GM21529 (cell line): Measurements from ENCODE around the gene SCARF2.
"Not testable (repeated sequence)": the region's sequence is repeated elsewhere in the genome, so short reads cannot be mapped to it uniquely, and the experiment has no call there.

Experiments
- ATAC-seq: cut with Tn5 transposase; IDR thresholded peaks from one replicate; pipeline ENCODE4 v1.9.1; 2021; ENCODE audit not compliant: unreplicated experiment

SCARF2 gene

DNA sequence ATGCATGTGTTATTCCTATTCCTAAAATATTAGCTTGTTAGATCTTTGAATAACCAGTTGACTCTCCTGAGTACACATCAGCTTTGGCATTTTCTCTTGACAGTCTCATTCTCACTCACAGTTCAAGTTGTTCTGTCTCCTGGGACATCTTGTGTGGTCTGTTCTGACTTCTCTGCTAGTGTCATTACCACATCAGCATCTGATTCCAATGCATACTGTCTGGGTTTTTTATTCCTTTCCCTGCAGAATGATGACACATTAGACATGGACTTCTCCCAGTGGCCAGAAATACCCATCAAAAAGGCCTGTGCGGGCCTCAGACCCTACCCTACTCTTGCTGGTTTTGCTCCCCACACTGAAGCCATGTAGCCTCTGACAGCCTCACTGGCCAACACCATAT is 41.0 kb downstream of the SCARF2 start:
- no peak for ATAC-seq

DNA sequence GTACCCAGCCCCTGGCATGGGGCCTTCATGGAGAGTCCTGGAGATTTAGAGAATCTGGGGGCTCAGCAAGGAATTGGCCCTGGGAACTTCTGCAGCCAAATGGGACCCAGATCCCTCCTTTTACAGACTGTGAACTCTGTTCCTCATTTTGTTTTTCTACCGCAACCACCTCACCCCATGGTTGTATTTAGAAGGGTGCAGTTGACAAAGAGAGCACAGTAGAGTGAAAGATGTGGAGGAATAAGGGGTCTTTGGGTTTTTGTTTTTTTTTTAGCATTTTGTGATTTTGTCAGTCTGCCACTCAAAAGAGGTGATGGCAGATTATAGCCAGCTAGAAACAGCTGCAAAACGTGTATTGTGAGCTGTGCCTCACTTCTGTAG is 41.7 kb downstream of the SCARF2 start:
- no peak for ATAC-seq

DNA sequence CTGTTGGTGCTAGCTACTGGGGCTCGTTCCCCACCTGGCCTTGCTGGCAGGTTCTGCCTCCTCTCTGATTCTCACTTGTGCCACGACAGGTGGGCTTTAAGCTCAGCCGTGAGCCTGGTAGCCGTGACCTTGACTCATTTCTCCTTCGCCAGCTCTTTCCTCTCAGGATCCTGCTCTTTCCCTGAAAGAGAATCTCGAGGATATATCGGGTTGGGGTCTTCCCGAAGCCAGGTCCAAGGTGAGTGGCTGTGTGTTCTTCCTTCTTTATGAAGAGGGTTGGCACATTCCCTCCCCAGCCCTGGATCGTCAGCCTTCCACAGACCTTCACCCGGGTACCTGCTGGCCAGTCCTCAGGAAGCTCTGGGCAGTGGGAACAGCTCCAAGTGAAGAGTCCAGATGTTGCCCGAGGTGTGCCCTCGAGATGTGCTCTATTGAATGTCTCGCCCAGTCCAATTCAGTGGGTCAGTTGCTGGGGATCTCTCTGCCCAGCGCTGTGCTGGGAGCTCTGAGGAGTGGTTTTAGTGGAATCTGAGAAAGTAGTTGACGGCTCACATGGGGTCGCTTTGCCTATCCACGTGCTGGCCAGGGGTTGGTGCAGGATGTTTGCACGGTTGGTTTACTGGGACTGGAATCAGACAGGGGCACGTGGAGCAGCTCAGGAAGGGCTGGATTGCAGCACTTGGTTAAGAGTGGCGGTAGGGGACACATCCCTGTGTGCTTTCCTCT is 42.3 kb downstream of the SCARF2 start:
- ATAC-seq = no peak

DNA sequence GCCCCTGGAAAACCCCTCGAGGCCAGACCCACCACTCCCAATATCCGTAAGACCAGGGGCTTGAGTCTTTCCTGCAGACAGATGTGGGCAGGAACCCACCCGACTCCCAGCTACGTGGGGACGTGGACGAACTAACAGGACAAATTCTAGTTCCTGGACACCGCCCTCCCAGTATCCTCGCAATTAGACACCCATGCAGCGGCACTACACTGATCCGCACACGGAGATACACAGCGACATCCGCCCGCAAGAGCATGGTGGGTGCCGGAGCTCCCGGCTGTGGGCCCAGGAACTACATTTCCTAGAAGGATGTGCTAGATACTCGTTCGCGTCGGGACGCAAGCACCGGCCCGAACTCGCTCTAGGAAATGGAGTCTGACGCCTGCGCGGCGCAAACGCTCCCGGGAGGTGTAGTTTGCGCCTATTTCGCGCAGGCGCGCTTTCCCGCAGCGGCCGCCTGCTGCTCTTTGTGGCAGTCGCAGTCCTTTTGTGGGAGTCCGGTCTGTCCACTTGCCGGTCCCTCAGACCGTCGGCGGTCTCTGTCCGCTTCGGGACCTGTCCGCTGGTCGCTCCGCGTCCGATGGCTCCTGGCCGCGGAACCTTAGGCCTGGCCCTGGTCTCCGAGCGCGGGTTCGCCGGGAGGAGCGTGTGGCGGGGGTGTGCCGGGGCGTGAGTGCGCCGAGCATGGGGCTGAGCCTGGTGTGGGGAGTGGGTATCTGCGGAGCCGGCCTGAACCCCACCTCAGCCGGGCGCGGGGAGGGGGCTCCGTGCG is 43.7 kb downstream of the SCARF2 start, which contains the start of gene ZNF74:
TSS of gene ZNF74 (plus strand) at position 447 of the 772 bp plus-strand sequence. CDS start 478 bp downstream, outside the sequence.
- peak; percentile 73 for ATAC-seq

DNA sequence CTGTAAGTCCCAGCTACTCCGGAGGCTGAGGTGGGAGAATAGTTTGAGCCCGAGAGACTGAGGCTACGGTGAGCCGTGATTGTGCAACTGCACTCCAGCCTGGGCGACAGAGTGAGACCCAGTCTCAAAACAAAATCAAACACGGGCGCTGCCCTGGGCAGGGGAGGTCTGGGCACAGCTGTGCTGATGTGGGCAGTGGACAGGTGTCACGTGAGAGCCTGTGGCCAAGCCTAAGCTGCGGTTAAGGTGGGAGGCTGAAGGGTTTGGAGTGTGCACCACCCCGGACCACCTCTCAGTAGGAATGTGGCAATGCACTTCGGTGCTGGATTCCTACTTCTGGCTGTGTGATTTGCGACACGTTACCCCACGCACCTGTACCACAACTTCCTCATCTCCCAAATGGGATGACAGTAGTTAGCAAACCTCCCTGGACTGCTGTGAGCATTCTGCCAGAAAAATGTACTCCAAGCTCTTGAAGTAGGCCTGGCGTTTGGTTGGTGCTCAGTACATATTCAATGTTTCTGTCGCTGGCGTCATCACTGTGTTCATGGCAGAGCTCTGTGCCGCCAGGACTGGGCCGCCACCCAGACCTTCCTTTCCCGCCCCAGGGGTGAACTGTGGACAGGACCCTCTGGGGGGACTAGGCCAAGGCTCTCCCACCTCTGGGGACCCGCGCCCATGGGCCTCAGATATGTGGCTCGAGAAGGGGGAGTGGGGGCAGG is 44.5 kb downstream of the SCARF2 start:
- no peak for ATAC-seq

DNA sequence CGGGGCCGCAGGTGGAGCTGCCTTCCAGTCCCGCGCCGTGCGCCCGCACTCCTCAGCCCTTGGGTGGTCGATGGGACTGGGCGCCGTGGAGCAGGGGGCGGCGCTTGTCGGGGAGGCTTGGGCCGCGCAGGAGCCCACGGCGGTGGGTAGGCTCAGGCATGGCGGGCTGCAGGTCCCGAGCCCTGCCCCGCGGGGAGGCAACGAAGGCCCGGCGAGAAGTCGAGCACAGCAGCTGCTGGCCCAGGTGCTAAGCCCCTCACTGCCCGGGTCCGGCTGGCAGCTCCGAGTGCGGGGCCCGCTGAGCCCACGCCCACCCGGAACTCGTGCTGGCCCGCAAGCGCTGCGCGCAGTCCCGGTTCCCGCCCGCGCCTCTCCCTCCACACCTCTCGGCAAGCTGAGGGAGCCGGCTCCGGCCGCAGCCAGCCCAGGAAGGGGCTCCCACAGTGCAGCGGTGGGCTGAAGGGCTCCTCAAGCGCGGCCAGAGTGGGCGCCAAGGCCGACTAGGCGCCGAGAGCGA is 45.2 kb downstream of the SCARF2 start:
- not testable (repeated sequence) for ATAC-seq

DNA sequence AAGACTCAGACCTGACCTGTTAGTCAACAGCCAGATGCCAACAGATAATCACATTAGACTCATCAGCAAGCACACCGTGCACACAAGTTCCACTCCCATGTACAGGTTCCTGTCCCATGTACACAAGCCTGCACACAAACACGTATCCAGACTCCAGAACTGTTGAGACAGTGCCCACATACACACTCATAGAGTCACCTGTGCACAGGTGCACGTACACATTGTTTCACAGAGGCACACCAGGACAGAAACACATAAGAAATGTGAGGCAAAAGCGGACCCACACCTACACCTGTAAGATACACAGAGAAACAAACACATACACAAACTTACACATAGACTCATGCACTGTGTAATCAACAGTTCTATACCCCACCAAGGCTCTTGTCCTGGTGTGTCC is 46.4 kb downstream of the SCARF2 start:
- no peak for ATAC-seq

DNA sequence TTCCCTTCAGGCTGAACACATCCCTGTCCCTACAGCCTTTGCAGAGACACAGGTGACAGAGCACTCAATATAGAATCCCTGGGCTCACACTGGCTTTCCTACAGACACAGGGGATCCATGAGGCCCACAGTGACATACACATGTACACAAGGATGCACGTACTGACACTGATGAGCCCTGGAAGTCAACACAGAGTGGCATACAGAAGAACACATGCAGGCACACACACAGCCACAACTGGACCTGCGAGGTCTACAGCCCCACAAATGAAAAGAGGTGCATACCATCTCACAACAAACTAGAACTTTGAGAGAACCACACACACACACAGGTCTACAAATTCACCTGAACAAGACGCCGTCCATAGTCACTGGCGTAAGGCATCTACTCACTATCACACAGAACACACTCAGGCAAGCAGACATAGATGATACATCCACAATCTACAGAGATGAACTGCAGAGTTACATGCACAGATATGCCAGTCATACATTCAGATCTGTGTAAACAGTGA is 47.2 kb downstream of the SCARF2 start:
- no peak for ATAC-seq

DNA sequence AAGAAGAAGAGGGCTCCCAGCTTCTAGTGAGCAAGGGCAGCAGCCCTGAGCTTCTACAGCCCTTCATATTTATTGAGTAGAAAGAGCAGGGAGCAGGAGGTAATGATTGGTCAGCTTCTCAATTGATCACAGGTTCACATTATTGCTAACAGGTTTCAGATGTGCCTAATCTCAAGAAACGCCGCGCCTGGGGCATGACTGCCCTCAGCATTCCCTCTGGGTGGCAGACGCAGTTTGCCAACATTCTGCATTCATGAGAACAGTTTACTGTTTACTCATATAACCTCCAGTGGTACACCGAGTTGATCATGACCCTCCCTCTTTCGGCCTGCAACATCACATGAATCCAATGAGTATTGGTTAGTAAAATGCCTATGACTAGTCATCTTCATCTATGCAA is 48.3 kb downstream of the SCARF2 start:
- ATAC-seq = no peak

DNA sequence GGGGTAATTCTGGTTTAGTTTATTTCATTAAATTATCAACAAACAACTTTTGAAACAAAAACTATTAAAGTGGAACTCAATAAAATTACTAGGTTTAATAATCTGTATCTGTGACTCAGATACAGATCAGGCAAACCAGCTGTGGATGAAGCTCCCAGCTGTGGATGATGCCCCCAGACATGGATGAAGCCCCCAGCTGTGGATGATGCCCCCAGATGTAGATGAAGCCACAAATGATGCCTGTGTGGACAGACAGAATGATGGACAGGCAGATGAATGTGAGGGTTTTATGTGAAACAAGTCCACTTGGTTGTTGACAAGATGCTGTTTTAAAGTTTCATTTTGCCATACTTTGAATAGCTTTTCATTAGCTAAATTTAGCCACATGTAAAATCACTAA is 49.4 kb downstream of the SCARF2 start:
- ATAC-seq = no peak

DNA sequence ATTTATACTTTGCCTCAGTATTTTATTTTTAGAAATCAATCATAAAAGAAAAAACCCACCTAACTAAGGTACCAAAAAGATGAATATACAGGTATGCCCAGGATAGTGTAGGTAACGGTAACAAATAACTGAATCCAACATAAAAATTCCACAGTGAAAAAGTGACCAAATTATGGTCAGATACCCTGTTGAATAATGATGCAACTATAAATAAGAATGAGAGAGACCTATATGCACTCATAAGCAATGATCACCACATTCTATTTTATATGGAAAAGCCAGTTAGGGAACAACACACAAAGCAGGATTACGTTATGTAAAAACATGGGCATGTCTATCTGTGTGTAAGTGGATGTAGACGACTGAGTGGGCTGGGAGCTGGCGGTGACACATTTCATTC is 50.7 kb downstream of the SCARF2 start:
- no peak for ATAC-seq

DNA sequence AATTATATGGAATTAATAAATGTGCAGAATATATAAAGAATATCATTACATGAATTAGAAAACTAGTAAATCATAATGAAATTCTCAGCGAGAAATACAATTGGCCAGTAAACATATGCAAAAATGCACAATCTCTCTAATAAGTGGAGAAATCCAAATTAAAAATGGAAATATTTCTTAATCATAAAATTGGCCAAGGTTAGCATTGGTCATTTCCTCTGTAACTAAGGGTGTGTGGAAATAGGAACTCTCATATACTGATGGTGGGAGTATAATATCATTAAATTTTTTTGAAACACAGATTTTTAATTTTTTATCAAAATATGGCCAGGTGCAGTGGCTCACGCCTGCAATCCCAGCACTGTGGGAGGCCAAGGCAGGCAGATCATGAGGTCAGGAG is 51.3 kb downstream of the SCARF2 start:
- no peak for ATAC-seq

DNA sequence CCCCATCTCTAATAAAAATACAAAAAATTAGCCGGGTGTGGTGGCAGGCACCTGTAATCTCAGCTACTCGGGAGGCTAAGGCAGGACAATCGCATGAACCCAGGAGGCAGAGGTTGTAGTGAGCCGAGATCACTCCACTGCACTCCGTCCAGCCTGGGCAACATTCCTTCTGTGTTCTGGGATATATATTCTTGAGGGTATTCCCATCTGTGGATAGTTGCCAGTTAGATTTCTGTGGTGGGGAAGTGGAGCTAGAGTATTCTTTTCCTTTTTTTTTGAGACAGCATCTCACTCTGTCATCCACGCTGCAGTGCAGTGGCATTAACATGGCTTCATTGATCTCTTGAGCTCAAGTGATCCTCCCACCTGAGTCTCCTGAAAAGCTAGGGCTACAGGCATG is 52.8 kb downstream of the SCARF2 start:
- ATAC-seq = no peak

DNA sequence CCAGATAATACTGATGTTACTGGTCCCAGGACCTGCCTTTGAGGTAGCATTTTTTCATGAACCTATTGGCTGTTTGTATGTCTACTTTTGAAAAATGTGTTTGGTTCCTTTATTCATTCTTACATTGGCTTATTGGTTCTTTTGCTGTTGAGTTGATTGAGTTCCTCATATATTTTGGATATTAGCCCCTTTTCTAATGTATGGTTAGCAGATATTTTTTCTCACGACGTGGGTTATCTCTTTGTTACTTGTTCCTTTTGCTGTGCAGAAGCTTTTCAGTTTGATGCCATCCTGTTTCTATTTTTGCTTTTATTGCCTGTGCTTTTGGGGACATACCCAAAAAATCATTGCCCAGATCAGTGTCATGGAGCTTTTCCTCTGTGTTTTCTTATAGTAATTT is 53.5 kb downstream of the SCARF2 start:
- no peak for ATAC-seq

DNA sequence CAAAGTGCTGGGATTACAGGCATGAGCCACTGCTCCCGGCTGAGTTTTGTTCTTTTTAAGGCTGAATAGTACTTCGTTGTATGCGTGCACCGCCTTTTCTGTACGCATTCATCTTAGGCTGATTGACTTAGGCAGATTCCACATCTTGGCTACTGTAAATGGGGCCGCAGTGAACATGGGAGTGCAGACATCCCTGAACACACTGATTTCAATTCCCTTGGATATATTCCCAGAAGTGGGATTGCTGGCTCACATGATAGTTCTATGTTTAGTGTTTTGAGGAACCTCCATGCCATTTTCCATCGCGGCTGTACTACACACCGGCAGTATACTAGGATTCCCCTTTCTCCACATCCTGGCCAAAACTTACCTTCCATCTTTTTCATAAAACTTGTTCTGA is 54.1 kb downstream of the SCARF2 start:
- ATAC-seq = no peak

DNA sequence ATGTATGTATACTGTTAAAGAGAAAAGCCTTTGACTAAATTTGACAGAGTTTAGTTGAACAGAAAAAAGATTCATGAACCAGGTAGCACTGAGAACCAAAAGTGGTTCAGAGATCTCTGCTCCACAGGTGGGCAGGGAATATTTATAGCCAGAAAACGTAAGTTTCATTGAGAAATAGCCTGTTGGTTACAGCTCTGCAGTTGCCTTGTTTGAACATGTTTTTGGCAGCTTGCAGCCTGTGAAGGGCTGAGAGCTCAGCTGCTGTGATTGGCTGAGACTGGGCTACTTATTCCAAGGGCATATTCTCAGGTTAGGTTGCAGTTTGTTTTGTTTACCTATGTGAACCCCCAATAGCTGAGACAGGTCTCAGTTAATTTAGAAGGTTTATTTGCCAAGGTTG is 57.1 kb downstream of the SCARF2 start:
- no peak for ATAC-seq

DNA sequence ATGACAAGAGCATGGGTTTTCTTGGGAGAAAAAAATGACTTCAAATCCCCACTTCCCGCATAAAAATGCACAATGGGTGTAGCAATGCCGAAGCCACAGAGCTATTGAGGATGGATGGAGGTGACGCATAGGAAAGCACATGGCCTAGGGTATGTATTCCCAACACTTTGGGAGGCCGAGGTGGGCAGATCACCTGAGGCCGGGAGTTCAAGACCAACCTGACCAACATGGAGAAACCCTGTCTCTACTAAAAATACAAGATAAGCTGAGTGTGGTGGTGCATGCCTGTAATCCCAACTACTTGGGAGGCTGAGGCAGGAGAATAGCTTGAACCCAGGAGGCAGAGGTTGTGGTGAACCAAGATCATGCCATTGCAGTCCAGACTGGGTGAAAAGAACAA is 58.9 kb downstream of the SCARF2 start:
- not testable (repeated sequence) for ATAC-seq

DNA sequence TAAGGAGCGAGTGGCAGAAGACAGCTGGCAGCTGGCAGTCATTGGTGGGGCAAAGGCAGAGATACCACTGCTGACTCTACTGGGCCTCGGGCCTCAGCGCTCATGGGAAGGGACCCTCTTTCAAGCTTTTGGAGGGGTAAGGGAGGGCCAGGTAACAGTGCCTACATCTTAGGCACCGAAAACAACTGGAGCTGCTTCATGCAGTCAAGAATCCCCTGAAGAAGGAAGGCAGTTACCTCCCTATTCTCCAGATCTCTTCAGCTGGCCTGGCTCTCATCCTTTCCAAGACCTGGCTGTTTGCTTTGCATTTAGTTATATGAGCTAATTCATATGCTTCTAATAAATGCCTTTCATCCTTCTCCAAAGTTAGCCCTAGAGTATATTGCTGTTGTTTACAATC is 59.5 kb downstream of the SCARF2 start:
- ATAC-seq = no peak

DNA sequence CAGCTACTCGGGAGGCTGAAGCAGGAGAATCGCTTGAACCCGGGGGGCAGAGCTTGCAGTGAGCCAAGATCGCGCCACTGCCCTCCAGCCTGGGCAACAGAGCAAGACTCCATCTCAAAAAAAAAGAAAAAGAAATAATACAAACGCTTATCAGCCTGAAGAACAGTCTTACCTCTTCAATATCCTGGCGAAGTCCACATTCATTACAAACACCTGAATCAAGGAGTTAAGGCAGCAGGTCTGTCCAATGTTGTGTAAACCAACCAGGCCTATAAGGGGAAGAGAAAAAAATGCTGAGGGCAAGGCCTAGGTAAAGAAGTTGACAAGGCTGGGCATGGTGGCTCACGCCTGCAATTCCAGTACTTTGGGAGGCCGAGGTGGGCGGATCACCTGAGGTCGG is 60.6 kb downstream of the SCARF2 start:
- not testable (repeated sequence) for ATAC-seq

DNA sequence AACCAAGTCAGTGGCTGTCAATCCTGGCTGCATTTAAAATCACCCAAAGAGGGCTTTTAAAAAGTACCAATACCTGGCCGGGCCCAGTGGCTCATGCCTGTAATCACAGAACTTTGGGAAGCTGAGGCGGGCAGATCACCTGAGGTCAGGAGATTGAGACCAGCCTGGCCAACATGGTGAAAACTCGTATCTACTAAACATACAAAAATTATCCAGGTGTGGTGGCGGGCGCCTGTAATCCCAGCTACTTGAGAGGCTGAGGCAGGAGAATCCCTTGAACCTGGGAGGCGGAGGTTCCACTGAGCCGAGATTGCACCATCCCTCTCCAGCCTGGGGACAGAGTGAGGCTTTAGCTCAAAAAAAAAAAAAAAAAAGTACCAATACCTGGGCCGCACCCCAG is 61.3 kb downstream of the SCARF2 start:
- not testable (repeated sequence) for ATAC-seq
